Neuronal stem cell (in vitro differentiated cells): Measurements from ENCODE around the gene LUC7L2.

Source experiments
- DNase-seq: peaks from one replicate; pipeline ENCODE4 v3.0.0-alpha.2; 2013; ENCODE audit warnings: low spot score
- H2AFZ ChIP-seq: one replicate; pipeline ENCODE4 v1.6.1; 2013; ENCODE audit warnings: mild to moderate bottlenecking, low read length, inconsistent platforms
- H2AK5ac ChIP-seq: 2 replicates; pipeline ENCODE4 v1.6.1; 2013; ENCODE audit warnings: low read depth, mild to moderate bottlenecking, inconsistent platforms, low read length, moderate library complexity, mixed read lengths
- H2BK120ac ChIP-seq: 2 replicates; pipeline ENCODE4 v1.6.1; 2013; ENCODE audit warnings: low read depth, mild to moderate bottlenecking, inconsistent platforms, low read length, moderate library complexity, mixed read lengths
- H2BK12ac ChIP-seq: one replicate; pipeline ENCODE4 v1.6.1; 2013; ENCODE audit warnings: low read length, inconsistent platforms
- H2BK15ac ChIP-seq: 2 replicates; pipeline ENCODE4 v1.6.1; 2013; ENCODE audit warnings: mild to moderate bottlenecking, low read length, inconsistent platforms, mixed read lengths
- H2BK5ac ChIP-seq: one replicate; pipeline ENCODE4 v1.6.1; 2013; ENCODE audit warnings: inconsistent platforms, mild to moderate bottlenecking, low read length, moderate library complexity
- H3K14ac ChIP-seq: one replicate; pipeline ENCODE4 v1.6.1; 2013; ENCODE audit warnings: low read length, inconsistent platforms
- H3K18ac ChIP-seq: 2 replicates; pipeline ENCODE4 v1.6.1; 2013; ENCODE audit warnings: low read length, inconsistent platforms
- H3K23ac ChIP-seq: 2 replicates; pipeline ENCODE4 v1.6.1; 2013; ENCODE audit warnings: low read depth, mild to moderate bottlenecking, mixed read lengths, low read length, inconsistent platforms; ENCODE audit not compliant: poor library complexity
- H3K27ac ChIP-seq: replicated peaks from 3 replicates; pipeline ENCODE4 v1.5.1; 2013; ENCODE audit warnings: low read length, inconsistent platforms
- H3K27me3 ChIP-seq, 3 experiments: 2 replicates each; pipeline ENCODE4 v1.6.1; 2013; ENCODE audit warnings: low read length in 3 of 3, mild to moderate bottlenecking in 2 of 3, inconsistent platforms in 1 of 3, low read depth in 1 of 3, mixed read lengths in 1 of 3, moderate library complexity in 1 of 3; ENCODE audit not compliant: control insufficient read depth in 3 of 3, insufficient read depth in 3 of 3
- H3K36me3 ChIP-seq, 2 donors: replicated peaks in 1 of 2; 2 replicates each; pipeline ENCODE4 v1.6.1; 2013; ENCODE audit warnings: low read length in 2 of 2; ENCODE audit not compliant: control insufficient read depth in 2 of 2, insufficient read depth in 2 of 2
- H3K4ac ChIP-seq: 2 replicates; pipeline ENCODE4 v1.6.1; 2013; ENCODE audit warnings: inconsistent platforms, mild to moderate bottlenecking, low read length, moderate library complexity
- H3K4me1 ChIP-seq, 2 donors: 1 replicate in 1 of 2; 2 replicates in 1 of 2; pipeline ENCODE4 v1.6.1; 2013; ENCODE audit warnings: low read length in 2 of 2, low read depth in 1 of 2; ENCODE audit not compliant: control insufficient read depth in 2 of 2, insufficient read depth in 1 of 2
- H3K4me2 ChIP-seq: one replicate; pipeline ENCODE4 v1.6.1; 2013; ENCODE audit warnings: mild to moderate bottlenecking, low read length, inconsistent platforms; ENCODE audit not compliant: insufficient read depth, poor library complexity, severe bottlenecking
- H3K4me3 ChIP-seq, 2 donors: 2 replicates each; pipeline ENCODE4 v1.5.1; 2013; ENCODE audit warnings: low read length in 2 of 2, mild to moderate bottlenecking in 2 of 2, inconsistent platforms in 1 of 2, moderate library complexity in 1 of 2
- H3K79me1 ChIP-seq: one replicate; pipeline ENCODE4 v1.6.1; 2013; ENCODE audit warnings: low read depth, mild to moderate bottlenecking, inconsistent platforms, low read length, moderate library complexity
- H3K9ac ChIP-seq: one replicate; pipeline ENCODE4 v1.6.1; 2013; ENCODE audit warnings: mild to moderate bottlenecking, low read depth, low read length, inconsistent platforms; ENCODE audit not compliant: poor library complexity
- H3K9me3 ChIP-seq, 2 donors: replicated peaks in 1 of 2; 2 replicates each; pipeline versions ENCODE3 to v1.6.1; 2013; ENCODE audit warnings: low read length in 2 of 2, mild to moderate bottlenecking in 2 of 2, inconsistent platforms in 1 of 2, low read depth in 1 of 2, mixed read lengths in 1 of 2, moderate library complexity in 1 of 2; ENCODE audit not compliant: control insufficient read depth in 2 of 2, insufficient read depth in 1 of 2
- H4K8ac ChIP-seq: one replicate; pipeline ENCODE4 v1.6.1; 2013; ENCODE audit warnings: low read depth, mild to moderate bottlenecking, inconsistent platforms, low read length, moderate library complexity
- H4K91ac ChIP-seq: one replicate; pipeline ENCODE4 v1.6.1; 2013; ENCODE audit warnings: low read length, low read depth, mild to moderate bottlenecking, inconsistent platforms; ENCODE audit not compliant: poor library complexity
- WGBS, 2 donors: extraction: QIAGEN DNeasy Blood & Tissue Kit; methylation state at CpG; one replicate each; pipeline ENCODE4 v1.1.7; 2013; ENCODE audit warnings: missing lambda C conversion rate in 2 of 2, mixed read lengths in 1 of 2; ENCODE audit not compliant: insufficient read length in 2 of 2, insufficient replicate concordance in 1 of 2; ENCODE audit errors: extremely low coverage in 2 of 2; 5-methylcytosine and 5-hydroxymethylcytosine counted together

The LUC7L2 gene

DNA sequence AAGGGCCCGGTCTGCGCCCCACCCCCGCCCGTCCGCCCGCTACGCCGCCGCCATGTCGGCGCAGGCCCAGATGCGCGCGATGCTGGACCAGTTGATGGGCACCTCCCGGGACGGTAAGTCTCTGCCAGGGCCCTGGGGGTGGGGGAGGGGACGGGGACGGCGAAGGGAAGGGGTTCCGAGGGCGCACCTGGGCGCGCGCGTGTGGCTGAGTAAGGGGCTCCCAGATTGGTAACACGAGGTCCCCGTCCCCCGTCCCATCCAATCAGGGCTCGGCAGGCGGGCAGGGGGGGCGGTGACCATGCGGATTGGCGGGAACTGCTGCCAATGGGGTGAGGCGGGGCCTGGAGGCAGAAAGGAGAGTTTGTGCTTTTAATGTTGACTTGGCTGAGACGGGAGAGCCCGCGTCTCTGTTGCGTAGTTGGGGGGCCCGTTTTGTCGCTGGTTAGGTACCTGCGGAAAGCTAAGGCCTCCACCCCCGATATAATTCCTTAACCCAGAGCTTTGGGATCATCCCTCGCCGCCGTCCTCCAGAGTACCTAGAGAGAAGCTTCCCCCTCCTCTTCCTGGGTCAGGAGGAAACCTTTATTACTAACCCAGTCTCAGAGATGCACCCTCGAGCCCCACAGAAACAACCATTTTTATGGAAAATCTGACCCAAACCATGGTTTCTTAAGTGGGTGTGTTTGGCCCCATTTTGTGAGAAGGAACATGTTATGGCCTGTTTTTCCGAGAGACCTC, 685 bp downstream of the LUC7L2 start:
- Histone ChIP-seq H3K18ac (peak overlapping the region; percentile 100), H4K8ac (peak overlapping the region; percentile 88), H2AFZ (peak overlapping the region; percentile 83), H3K4me1 (peaks cover 2 to 3% of the 10 kb centered on the region in 2 donors), H3K27ac (peak overlapping the region; percentile 99), H3K79me1 (peaks cover 6% of the 10 kb centered on the region), H3K14ac (peak overlapping the region; percentile 99), H2BK5ac (peak overlapping the region; percentile 94), H3K4me3 (peak overlapping the region; percentile 99 to 100), H3K4me2 (peak overlapping the region; percentile 73), H3K27me3 (no peaks in the 10 kb centered on the region), H2BK12ac (no peak overlapping the region), H2AK5ac (peak overlapping the region; percentile 97), H3K23ac (peak overlapping the region; percentile 100), H4K91ac (peak overlapping the region; percentile 89), H2BK15ac (no peak overlapping the region), H3K4ac (peak overlapping the region; percentile 89), H3K9ac (peak overlapping the region; percentile 99), H3K9me3 (peaks cover 0 to 7% of the 10 kb centered on the region in 2 donors), H2BK120ac (peak overlapping the region; percentile 96), H3K36me3 (peaks cover 1 to 39% of the 10 kb centered on the region in 2 donors)
- DNase-seq, result peak; percentile 94
- WGBS, 2 donors, result no CpG with 5 or more reads among the region's 47 CpGs

- Histone ChIP-seq H3K9me3 (peaks cover 0 to 7% of the 10 kb centered on the region in 2 donors), H3K4me1 (peaks cover 2 to 3% of the 10 kb centered on the region in 2 donors), H3K79me1 (peaks cover 6% of the 10 kb centered on the region), H3K23ac (no peak overlapping the region), H3K4me3 (peak overlapping the region; percentile 81 to 100), H2BK15ac (no peak overlapping the region), H3K9ac (no peak overlapping the region), H4K91ac (no peak overlapping the region), H2AK5ac (no peak overlapping the region), H3K18ac (no peak overlapping the region), H2BK120ac (no peak overlapping the region), H3K4ac (no peak overlapping the region), H3K4me2 (peak overlapping the region; percentile 73), H3K27me3 (no peaks in the 10 kb centered on the region), H3K14ac (no peak overlapping the region), H4K8ac (no peak overlapping the region), H2BK12ac (no peak overlapping the region), H2AFZ (no peak overlapping the region), H2BK5ac (no peak overlapping the region), H3K36me3 (peaks cover 2 to 39% of the 10 kb centered on the region in 2 donors), H3K27ac (peak overlapping the region; percentile 95)
- no peak for DNase-seq
- WGBS, 2 donors, result no CpG with 5 or more reads among the region's 2 CpGs
Measured at GRCh38 chr7:139360948-139361307, 1.2 kb downstream of the LUC7L2 start.

- H3K9me3 ChIP-seq, result peaks cover 0 to 7% of the 10 kb centered on the region in 2 donors
- peaks cover 2 to 44% of the 10 kb centered on the region in 2 donors for H3K36me3 ChIP-seq
- no peak overlapping the region for H2BK120ac ChIP-seq
- H3K27ac ChIP-seq, result no peak overlapping the region
- H2AFZ ChIP-seq, result no peak overlapping the region
- no peak overlapping the region for H4K91ac ChIP-seq
- H2BK5ac ChIP-seq, result no peak overlapping the region
- H2BK15ac ChIP-seq, result no peak overlapping the region
- no peak overlapping the region for H4K8ac ChIP-seq
- no peak overlapping the region for H3K23ac ChIP-seq
- no peak overlapping the region for H3K4ac ChIP-seq
- H3K9ac ChIP-seq, result no peak overlapping the region
- H3K14ac ChIP-seq, result no peak overlapping the region
- H3K79me1 ChIP-seq, result peaks cover 6% of the 10 kb centered on the region
- H2BK12ac ChIP-seq, result no peak overlapping the region
- no peaks in the 10 kb centered on the region for H3K27me3 ChIP-seq
- no CpG with 5 or more reads among the region's 3 CpGs for WGBS, 2 donors
- H3K18ac ChIP-seq, result no peak overlapping the region
- no peak for DNase-seq
- peak overlapping the region in 1 of 2 donors; percentile 100 for H3K4me3 ChIP-seq
- peaks cover 2 to 3% of the 10 kb centered on the region in 2 donors for H3K4me1 ChIP-seq
- no peak overlapping the region for H2AK5ac ChIP-seq
- no peak overlapping the region for H3K4me2 ChIP-seq
Measured at GRCh38 chr7:139361523-139361922, 1.8 kb downstream of the LUC7L2 start.

- Histone ChIP-seq H3K4ac (no peak overlapping the region), H3K18ac (no peak overlapping the region), H4K91ac (no peak overlapping the region), H3K4me3 (no peak overlapping the region), H4K8ac (no peak overlapping the region), H2BK15ac (no peak overlapping the region), H3K79me1 (peaks cover 6% of the 10 kb centered on the region), H3K23ac (no peak overlapping the region), H3K14ac (no peak overlapping the region), H3K36me3 (peaks cover 2 to 49% of the 10 kb centered on the region in 2 donors), H2BK12ac (no peak overlapping the region), H3K9me3 (peaks cover 0 to 7% of the 10 kb centered on the region in 2 donors), H3K9ac (no peak overlapping the region), H2AK5ac (no peak overlapping the region), H2BK5ac (no peak overlapping the region), H3K27ac (no peak overlapping the region), H3K27me3 (no peaks in the 10 kb centered on the region), H2AFZ (no peak overlapping the region), H3K4me2 (no peak overlapping the region), H2BK120ac (no peak overlapping the region), H3K4me1 (peaks cover 2 to 3% of the 10 kb centered on the region in 2 donors)
- WGBS, 2 donors, result no CpG with 5 or more reads among the region's 3 CpGs
- no peak for DNase-seq
Measured at GRCh38 chr7:139362302-139362701, 2.6 kb downstream of the LUC7L2 start.
